Measurements from ENCODE around the gene PRCC. TPM values are rescaled to one million over a fixed set of nuclear protein-coding genes. Genes with fewer than 3 reads are reported as not detected.
A peak's percentile ranks its signal among the peaks of the same experiment; 100 is the strongest.

Gene PRCC
- polyA plus RNA-seq, 1 donor (not counting 4 experiments of a cell fraction or from before 2014, with no cell fraction given): 40.4 TPM

GRCh38 chr1:156751757-156752481 lies 15.4 kb upstream of the PRCC start:
- no peak for DNase-seq (ENCODE audit: low read depth, low spot score)
- H3K4me2 ChIP-seq (ENCODE audit: control insufficient read depth, extremely low read depth, insufficient read depth, low read depth, low read length): peak overlapping the region; percentile 95
- H3K27ac ChIP-seq (ENCODE audit: control insufficient read depth, insufficient read depth, low read length): peak overlapping the region; percentile 98
- peaks cover 37% of the 10 kb centered on the region for H3K4me1 ChIP-seq (ENCODE audit: control insufficient read depth, extremely low read depth, insufficient read depth, low read length)
- H4K20me1 ChIP-seq (ENCODE audit: control insufficient read depth, extremely low read depth, insufficient read depth, low read length): no peaks in the 10 kb centered on the region
- peaks cover 55% of the 10 kb centered on the region for H3K79me2 ChIP-seq (ENCODE audit: control insufficient read depth, insufficient read depth, low read length)
- peak overlapping the region; percentile 73 to 93 (median 88) for H3K4me3 ChIP-seq (ENCODE audit: control insufficient read depth in 2 of 3, extremely low read depth in 1 of 3, insufficient read depth in 2 of 3, low read depth in 1 of 3, low read length in 3 of 3)
- no peak for FAIRE-seq
- peaks cover 3 to 12% of the 10 kb centered on the region in 2 experiments for H3K36me3 ChIP-seq (ENCODE audit: control insufficient read depth in 2 of 2, extremely low read depth in 1 of 2, insufficient read depth in 2 of 2, low read length in 2 of 2)
- no peaks in the 10 kb centered on the region for H3K9me3 ChIP-seq (ENCODE audit: control insufficient read depth, low read depth, low read length)
- peak overlapping the region; percentile 100 for H3K9ac ChIP-seq (ENCODE audit: control insufficient read depth, extremely low read depth, insufficient read depth, low read length)
- dilution Hi-C loops (cut with MboI; ENCODE audit: extremely low pct_ligation_motif_present, low sequenced_read_pairs): no loop called here
- no peaks in the 10 kb centered on the region for H3K9me1 ChIP-seq (ENCODE audit: control insufficient read depth, extremely low read depth, insufficient read depth, low read length)
- peak overlapping the region; percentile 66 for H2AFZ ChIP-seq (ENCODE audit: control insufficient read depth, low read length)
- no peaks in the 10 kb centered on the region for H3K27me3 ChIP-seq (ENCODE audit: control insufficient read depth, extremely low read depth, insufficient read depth, low read length)
- peak in 1 of 3 experiments; percentile 21 for TF ChIP-seq CTCF (optimal IDR thresholded peaks at IDR 0.05 in 1 of 3, IDR thresholded peaks at IDR 0.05 in 1 of 3, conservative IDR thresholded peaks at IDR 0.05 in 1 of 3; ENCODE audit: extremely low read depth in 1 of 3, insufficient read depth in 2 of 3, low read length in 3 of 3)
- TF ChIP-seq EZH2 (IDR thresholded peaks at IDR 0.05; ENCODE audit: low read length): no peak

- Histone ChIP-seq H3K9me1 (ENCODE audit: control insufficient read depth, extremely low read depth, insufficient read depth, low read length) (no peaks in the 10 kb centered on the region), H3K27me3 (ENCODE audit: control insufficient read depth, extremely low read depth, insufficient read depth, low read length) (no peaks in the 10 kb centered on the region), H3K4me1 (ENCODE audit: control insufficient read depth, extremely low read depth, insufficient read depth, low read length) (peaks cover 29% of the 10 kb centered on the region), H3K79me2 (ENCODE audit: control insufficient read depth, insufficient read depth, low read length) (peaks cover 46% of the 10 kb centered on the region), H2AFZ (ENCODE audit: control insufficient read depth, low read length) (no peak overlapping the region), H4K20me1 (ENCODE audit: control insufficient read depth, extremely low read depth, insufficient read depth, low read length) (no peaks in the 10 kb centered on the region), H3K36me3 (ENCODE audit: control insufficient read depth in 2 of 2, extremely low read depth in 1 of 2, insufficient read depth in 2 of 2, low read length in 2 of 2) (peaks cover 3 to 12% of the 10 kb centered on the region in 2 experiments), H3K4me2 (ENCODE audit: control insufficient read depth, extremely low read depth, insufficient read depth, low read depth, low read length) (peak overlapping the region; percentile 95), H3K4me3 (ENCODE audit: control insufficient read depth in 2 of 3, extremely low read depth in 1 of 3, insufficient read depth in 2 of 3, low read depth in 1 of 3, low read length in 3 of 3) (peak overlapping the region; percentile 73 to 93 (median 88)), H3K9me3 (ENCODE audit: control insufficient read depth, low read depth, low read length) (no peaks in the 10 kb centered on the region), H3K27ac (ENCODE audit: control insufficient read depth, insufficient read depth, low read length) (peak overlapping the region; percentile 90), H3K9ac (ENCODE audit: control insufficient read depth, extremely low read depth, insufficient read depth, low read length) (peak overlapping the region; percentile 96)
- DNase-seq (ENCODE audit: low read depth, low spot score) (no peak), FAIRE-seq (no peak)
- TF ChIP-seq CTCF (optimal IDR thresholded peaks at IDR 0.05 in 1 of 3, IDR thresholded peaks at IDR 0.05 in 1 of 3, conservative IDR thresholded peaks at IDR 0.05 in 1 of 3; ENCODE audit: extremely low read depth in 1 of 3, insufficient read depth in 2 of 3, low read length in 3 of 3) (no peak), EZH2 (IDR thresholded peaks at IDR 0.05; ENCODE audit: low read length) (no peak)
- dilution Hi-C loops (cut with MboI; ENCODE audit: extremely low pct_ligation_motif_present, low sequenced_read_pairs): no loop called here
Observed at GRCh38 chr1:156752843-156753482, 14.4 kb upstream of the PRCC start.

All from keratinocyte (primary cell).